Panc1 (cell line): ENCODE results near the gene UBAC1. TPM values are rescaled to one million over a fixed set of nuclear protein-coding genes. Genes with fewer than 3 reads are reported as not detected.

Source experiments
- ATAC-seq: fragments of 200-7000 bp; cut with Tn5 transposase; 2 replicates; pipeline ENCODE4 v1.9.1; 2020; ENCODE audit warnings: mild to moderate bottlenecking, moderate library complexity
- BruUV-seq: library from RNA; stranded (reverse); fragments of 400-500 nt; replicated peaks from 2 replicates; lab custom pipeline; 2021; lab: Mats Ljungman, UMichigan
- CTCF ChIA-PET: fragments of 300-600 bp; sonication (Branson Sonifier 250); formaldehyde crosslinking; loops from one replicate; lab custom pipeline; 2022; ENCODE audit warnings: antibody characterized with exemption; lab: Charles Lee
- POLR2A ChIA-PET: fragments of 300-600 bp; sonication (Branson Sonifier 250); formaldehyde crosslinking; loops from one replicate; lab custom pipeline; 2022; ENCODE audit warnings: antibody characterized with exemption; lab: Charles Lee
- DNase-seq: peaks from one replicate; pipeline ENCODE4 v3.0.0-alpha.2; 2010; ENCODE audit warnings: low read depth, low spot score
- H3K27ac ChIP-seq: 2 replicates; pipeline ENCODE4 v1.5.1; 2011; ENCODE audit warnings: mild to moderate bottlenecking, low read length, inconsistent platforms
- H3K27me3 ChIP-seq: fragments of 200-500 bp; sonication (Bioruptor generic); 2 replicates; pipeline ENCODE4 v1.6.0; 2014; ENCODE audit warnings: low read length, inconsistent platforms; ENCODE audit not compliant: control insufficient read depth, insufficient read depth
- H3K36me3 ChIP-seq: fragments of 200-500 bp; sonication (Bioruptor generic); 2 replicates; pipeline ENCODE4 v1.5.1; 2014; ENCODE audit warnings: inconsistent platforms, mild to moderate bottlenecking, low read length, moderate library complexity; ENCODE audit not compliant: control insufficient read depth, insufficient read depth
- H3K4me1 ChIP-seq: 2 replicates; pipeline ENCODE4 v1.5.1; 2011; ENCODE audit warnings: inconsistent platforms, mild to moderate bottlenecking, low read length, moderate library complexity; ENCODE audit not compliant: control insufficient read depth, insufficient read depth
- H3K4me3 ChIP-seq, 2 experiments: 2 replicates each; pipeline ENCODE4 v1.5.1; 2011 to 2012; ENCODE audit warnings: low read depth in 2 of 2, low read length in 2 of 2, mild to moderate bottlenecking in 2 of 2, inconsistent platforms in 1 of 2, moderate library complexity in 1 of 2
- H3K9me3 ChIP-seq: fragments of 200-500 bp; sonication (Bioruptor generic); 2 replicates; pipeline ENCODE4 v1.5.1; 2014; ENCODE audit warnings: low read depth, mild to moderate bottlenecking, inconsistent platforms, low read length, moderate library complexity; ENCODE audit not compliant: control insufficient read depth, insufficient read depth
- CTCF ChIP-seq: fragments of 450-650 bp; IDR thresholded peaks from 2 replicates; pipeline ENCODE4 v1.5.1; 2017; ENCODE audit warnings: mild to moderate bottlenecking
- POLR2AphosphoS5 ChIP-seq: IDR thresholded peaks from 2 replicates; pipeline ENCODE4 v1.6.1; 2012; ENCODE audit warnings: mild to moderate bottlenecking, low read depth, low read length, moderate library complexity
- REST ChIP-seq, 2 experiments: IDR thresholded peaks; 2 replicates each; pipeline ENCODE4 v1.6.1; 2011 to 2012; ENCODE audit warnings: low read depth in 2 of 2, control low read depth in 1 of 2, low read length in 1 of 2, mild to moderate bottlenecking in 1 of 2, moderate library complexity in 1 of 2; ENCODE audit not compliant: insufficient read depth in 1 of 2
- SIN3A ChIP-seq: IDR thresholded peaks from 2 replicates; pipeline ENCODE4 v1.6.1; 2012; ENCODE audit warnings: low read depth, mild to moderate bottlenecking, low read length, moderate library complexity, borderline replicate concordance; ENCODE audit not compliant: insufficient read depth
- TCF7L2 ChIP-seq: IDR thresholded peaks from 2 replicates; pipeline ENCODE4 v1.6.1; 2011; ENCODE audit warnings: mild to moderate bottlenecking, low read depth, low read length, inconsistent platforms
- in situ Hi-C: cut with HindIII; loops from 2 replicates; pipeline ENCODE4 v1.10.0; 2016; ENCODE audit warnings: low sequenced_read_pairs, low pct_unique_long_range_greater_than_20kb
- intact Hi-C: fragments of 100-400 bp; cut with micrococcal nuclease; formaldehyde crosslinking; loops from one replicate; pipeline ENCODE4 v1.10.0; 2022; ENCODE audit not compliant: unreplicated experiment
- total RNA-seq: library from RNA; stranded (reverse); gene quantifications from one replicate; pipeline ENCODE4 v1.2.1, GENCODE V29; 2021; ENCODE audit not compliant: unreplicated experiment

Gene UBAC1
- total RNA-seq, 1 experiment from 2014 or later, result 38.0 TPM

DNA sequence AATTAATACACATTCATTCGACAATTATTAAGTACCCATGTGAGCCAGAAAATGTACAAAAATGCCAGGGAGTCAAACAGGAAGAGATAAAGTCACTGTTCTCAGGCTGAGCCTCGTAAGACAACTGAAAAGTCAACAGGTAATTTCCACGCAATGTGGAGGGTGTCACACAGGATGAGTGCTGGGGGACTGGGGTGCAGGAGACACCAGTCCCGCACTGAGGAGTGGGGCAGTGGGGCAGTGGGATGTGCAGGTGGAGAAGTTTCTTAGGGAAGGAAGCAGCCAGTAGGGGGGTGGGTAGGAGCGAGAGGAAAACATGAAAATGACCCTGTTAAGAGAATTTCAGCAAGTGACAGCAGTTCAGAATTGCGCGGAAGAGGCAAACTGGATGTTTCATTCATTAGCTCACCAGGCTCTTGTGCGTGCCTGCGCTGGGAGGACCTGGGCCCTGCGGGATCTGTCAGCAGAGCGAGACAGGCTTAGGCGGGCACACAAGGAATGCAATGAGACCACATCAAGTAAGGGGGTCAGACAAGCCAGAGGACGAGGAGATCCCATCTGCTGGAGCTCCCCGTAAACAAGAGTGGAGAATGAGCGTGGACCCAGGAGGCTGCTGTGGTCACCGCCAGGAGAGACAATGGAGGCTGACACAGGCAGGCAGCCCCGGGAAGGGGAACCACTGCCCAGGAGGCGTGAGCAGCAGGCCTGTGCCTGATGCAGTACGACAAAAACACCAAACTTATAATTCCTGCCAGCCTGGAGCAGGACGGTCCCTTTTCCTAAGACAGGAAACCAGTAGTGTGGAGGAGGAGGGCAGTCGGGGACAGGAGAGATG is 74.8 kb downstream of the UBAC1 start:
- in situ Hi-C loops, result no loop called here
- BruUV-seq, result no TSS peak
- no peaks in the 10 kb centered on the region for H3K36me3 ChIP-seq
- H3K27ac ChIP-seq, result no peak overlapping the region
- POLR2A ChIA-PET, result no interaction called here
- no peaks in the 10 kb centered on the region for H3K27me3 ChIP-seq
- ATAC-seq (no peak), DNase-seq (no peak)
- no peak for TF ChIP-seq REST (IDR thresholded peaks at IDR 0.05; ENCODE audit: insufficient read depth in 1 of 2, low read depth in 2 of 2, low read length in 1 of 2)
- no peak for TF ChIP-seq TCF7L2
- TF ChIP-seq CTCF, result no peak
- no peak for TF ChIP-seq POLR2AphosphoS5
- no peak for TF ChIP-seq SIN3A
- no peak overlapping the region for H3K4me3 ChIP-seq
- peaks cover 17% of the 10 kb centered on the region for H3K4me1 ChIP-seq
- no peaks in the 10 kb centered on the region for H3K9me3 ChIP-seq
- intact Hi-C loops, result no loop called here
- CTCF ChIA-PET, result interaction anchor here (0.6 kb wide), 1 partner anchor 62 kb away, joined by 3 read pairs; no protein-coding TSS in a partner anchor

- Histone ChIP-seq H3K27me3 (no peaks in the 10 kb centered on the region), H3K9me3 (no peaks in the 10 kb centered on the region), H3K4me3 (no peak overlapping the region), H3K36me3 (no peaks in the 10 kb centered on the region), H3K27ac (no peak overlapping the region), H3K4me1 (peaks cover 6% of the 10 kb centered on the region)
- BruUV-seq, result no TSS peak
- no peak for TF ChIP-seq POLR2AphosphoS5
- TF ChIP-seq TCF7L2, result no peak
- no peak for TF ChIP-seq SIN3A
- no peak for TF ChIP-seq REST (IDR thresholded peaks at IDR 0.05; ENCODE audit: insufficient read depth in 1 of 2, low read depth in 2 of 2, low read length in 1 of 2)
- TF ChIP-seq CTCF, result no peak
- no peak for ATAC-seq
- DNase-seq, result no peak
- in situ Hi-C loops (no loop called here), intact Hi-C loops (no loop called here)
- ChIA-PET POLR2A (no interaction called here), CTCF (no interaction called here)
Measured at GRCh38 chr9:135885100-135885853, 75.9 kb downstream of the UBAC1 start.
